Measurements from ENCODE around the gene SNX25. TPM values are rescaled to one million over a fixed set of nuclear protein-coding genes. Genes with fewer than 3 reads are reported as not detected.

The SNX25 gene
- total and polyA plus RNA-seq, 2 donors (not counting 1 experiment from before 2014, with no cell fraction given) = 12.0 to 77.6 TPM

DNA sequence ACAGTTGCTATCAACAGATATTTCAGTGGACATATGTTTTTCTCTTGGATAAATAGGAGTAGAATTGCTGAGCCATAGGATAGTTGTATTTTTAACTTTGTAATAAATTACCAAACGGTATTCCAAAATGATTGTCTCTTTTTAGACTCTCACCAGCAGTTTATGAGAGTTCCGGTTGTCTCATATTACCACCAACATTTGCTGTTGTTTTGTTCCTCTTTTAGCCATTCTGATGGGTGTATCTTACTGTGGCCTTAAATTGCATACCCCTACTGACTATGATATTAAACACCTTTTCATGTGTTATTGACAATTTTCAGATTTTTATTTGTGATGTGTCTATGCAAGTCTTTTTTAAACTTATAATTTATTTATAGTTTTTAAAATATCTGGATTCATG, 39.7 kb downstream of the SNX25 start:
- H3K4me1 Mint-ChIP-seq = peaks cover 42% of the 10 kb centered on the region
- DNase-seq (no peak), ATAC-seq (ENCODE audit: low read depth) (no peak)
- ChIA-PET POLR2A (no interaction called here), CTCF (no interaction called here)
- H3K9me3 Mint-ChIP-seq (ENCODE audit: insufficient read depth) = no peaks in the 10 kb centered on the region
- H3K36me3 ChIP-seq (replicated peaks in 1 of 2; ENCODE audit: control extremely low read depth in 1 of 2, control insufficient read depth in 1 of 2, extremely low read depth in 1 of 2, insufficient read depth in 2 of 2, low read length in 1 of 2) = peaks cover 3 to 7% of the 10 kb centered on the region in 2 experiments
- H3K27me3 Mint-ChIP-seq = no peaks in the 10 kb centered on the region
- no peak overlapping the region for H3K4me3 Mint-ChIP-seq
- peaks cover 90% of the 10 kb centered on the region for H3K79me2 ChIP-seq (ENCODE audit: control insufficient read depth, insufficient read depth, low read length)
- H3K9ac ChIP-seq (ENCODE audit: low read length) = no peak overlapping the region
- H3K9me3 ChIP-seq (ENCODE audit: control extremely low read depth in 1 of 3, control insufficient read depth in 2 of 3, insufficient read depth in 1 of 3, low read length in 2 of 3) = no peaks in the 10 kb centered on the region
- no peak for TF ChIP-seq EZH2 (IDR thresholded peaks at IDR 0.05; ENCODE audit: borderline replicate concordance, insufficient read depth, low read depth, low read length, poor library complexity, severe bottlenecking)
- TF ChIP-seq, protein P1, sequence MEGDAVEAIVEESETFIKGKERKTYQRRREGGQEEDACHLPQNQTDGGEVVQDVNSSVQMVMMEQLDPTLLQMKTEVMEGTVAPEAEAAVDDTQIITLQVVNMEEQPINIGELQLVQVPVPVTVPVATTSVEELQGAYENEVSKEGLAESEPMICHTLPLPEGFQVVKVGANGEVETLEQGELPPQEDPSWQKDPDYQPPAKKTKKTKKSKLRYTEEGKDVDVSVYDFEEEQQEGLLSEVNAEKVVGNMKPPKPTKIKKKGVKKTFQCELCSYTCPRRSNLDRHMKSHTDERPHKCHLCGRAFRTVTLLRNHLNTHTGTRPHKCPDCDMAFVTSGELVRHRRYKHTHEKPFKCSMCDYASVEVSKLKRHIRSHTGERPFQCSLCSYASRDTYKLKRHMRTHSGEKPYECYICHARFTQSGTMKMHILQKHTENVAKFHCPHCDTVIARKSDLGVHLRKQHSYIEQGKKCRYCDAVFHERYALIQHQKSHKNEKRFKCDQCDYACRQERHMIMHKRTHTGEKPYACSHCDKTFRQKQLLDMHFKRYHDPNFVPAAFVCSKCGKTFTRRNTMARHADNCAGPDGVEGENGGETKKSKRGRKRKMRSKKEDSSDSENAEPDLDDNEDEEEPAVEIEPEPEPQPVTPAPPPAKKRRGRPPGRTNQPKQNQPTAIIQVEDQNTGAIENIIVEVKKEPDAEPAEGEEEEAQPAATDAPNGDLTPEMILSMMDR (IDR thresholded peaks at IDR 0.05) = no peak
- H3K27ac Mint-ChIP-seq = no peak overlapping the region
- H2AFZ ChIP-seq (ENCODE audit: insufficient read depth, low read depth, low read length, poor library complexity, severe bottlenecking) = no peak overlapping the region
- H3K27me3 ChIP-seq (replicated peaks in 1 of 4; ENCODE audit: control extremely low read depth in 1 of 4, control insufficient read depth in 3 of 4, insufficient read depth in 4 of 4, low read length in 3 of 4) = no peaks in the 10 kb centered on the region
- no CpG with 5 or more reads among the region's 2 CpGs for WGBS (ENCODE audit: insufficient coverage)
- no peaks in the 10 kb centered on the region for H3K4me1 ChIP-seq (ENCODE audit: control insufficient read depth in 2 of 2, insufficient read depth in 2 of 2, low read length in 2 of 2)
- no peak overlapping the region for H3K4me3 ChIP-seq (ENCODE audit: control extremely low read depth in 1 of 5, extremely low read depth in 1 of 5, insufficient read depth in 1 of 5, low read depth in 2 of 5, low read length in 4 of 5)
- no peak overlapping the region for H3K4me2 ChIP-seq (replicated peaks; ENCODE audit: low read depth, low read length, poor library complexity, severe bottlenecking)
- H3K27ac ChIP-seq (ENCODE audit: low read length in 2 of 2) = no peak overlapping the region
- H4K20me1 ChIP-seq (ENCODE audit: control insufficient read depth, insufficient read depth, low read length, poor library complexity, severe bottlenecking) = peaks cover 16% of the 10 kb centered on the region
- intact Hi-C loops (cut with micrococcal nuclease) = loop anchor here (5.0 kb wide), 1 partner anchor 37 kb away; no protein-coding TSS in a partner anchor

DNA sequence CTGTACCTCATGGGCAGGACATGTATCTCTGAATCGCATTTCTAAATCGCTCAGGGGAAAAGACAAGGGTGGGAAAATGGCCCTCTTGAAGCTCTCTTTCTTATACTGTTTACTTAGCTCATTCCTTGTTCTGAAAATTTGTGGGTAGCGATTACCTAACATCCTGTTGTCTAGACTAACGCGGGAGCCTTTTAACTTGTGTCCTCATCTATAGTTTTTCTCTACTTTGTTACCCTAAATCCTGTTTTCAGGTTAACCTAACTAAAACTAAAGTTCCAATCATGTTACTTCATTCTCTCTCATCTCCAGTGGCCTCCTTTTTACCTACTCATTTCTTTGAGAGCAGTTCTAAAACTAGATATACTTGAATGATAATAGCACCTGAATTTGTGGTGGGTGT, 45.0 kb downstream of the SNX25 start:
- Mint-ChIP-seq H3K4me3 (no peak overlapping the region), H3K27ac (no peak overlapping the region), H3K27me3 (no peaks in the 10 kb centered on the region), H3K4me1 (peaks cover 49% of the 10 kb centered on the region), H3K9me3 (ENCODE audit: insufficient read depth) (no peaks in the 10 kb centered on the region)
- Histone ChIP-seq H3K27me3 (replicated peaks in 1 of 4; ENCODE audit: control extremely low read depth in 1 of 4, control insufficient read depth in 3 of 4, insufficient read depth in 4 of 4, low read length in 3 of 4) (no peaks in the 10 kb centered on the region), H4K20me1 (ENCODE audit: control insufficient read depth, insufficient read depth, low read length, poor library complexity, severe bottlenecking) (peaks cover 5% of the 10 kb centered on the region), H3K4me2 (replicated peaks; ENCODE audit: low read depth, low read length, poor library complexity, severe bottlenecking) (no peak overlapping the region), H3K9ac (ENCODE audit: low read length) (no peak overlapping the region), H3K27ac (ENCODE audit: low read length in 2 of 2) (no peak overlapping the region), H3K79me2 (ENCODE audit: control insufficient read depth, insufficient read depth, low read length) (peaks cover 78% of the 10 kb centered on the region), H3K9me3 (ENCODE audit: control extremely low read depth in 1 of 3, control insufficient read depth in 2 of 3, insufficient read depth in 1 of 3, low read length in 2 of 3) (no peaks in the 10 kb centered on the region), H2AFZ (ENCODE audit: insufficient read depth, low read depth, low read length, poor library complexity, severe bottlenecking) (no peak overlapping the region), H3K4me1 (ENCODE audit: control insufficient read depth in 2 of 2, insufficient read depth in 2 of 2, low read length in 2 of 2) (peaks cover 22 to 27% of the 10 kb centered on the region in 2 donors), H3K4me3 (ENCODE audit: control extremely low read depth in 1 of 5, extremely low read depth in 1 of 5, insufficient read depth in 1 of 5, low read depth in 2 of 5, low read length in 4 of 5) (no peak overlapping the region), H3K36me3 (replicated peaks in 1 of 2; ENCODE audit: control extremely low read depth in 1 of 2, control insufficient read depth in 1 of 2, extremely low read depth in 1 of 2, insufficient read depth in 2 of 2, low read length in 1 of 2) (peaks cover 3 to 14% of the 10 kb centered on the region in 2 experiments)
- POLR2A ChIA-PET = no interaction called here
- TF ChIP-seq, protein P1 (IDR thresholded peaks at IDR 0.05) = no peak
- TF ChIP-seq EZH2 (IDR thresholded peaks at IDR 0.05; ENCODE audit: borderline replicate concordance, insufficient read depth, low read depth, low read length, poor library complexity, severe bottlenecking) = no peak
- DNase-seq (no peak), ATAC-seq (ENCODE audit: low read depth) (no peak)
- WGBS (ENCODE audit: insufficient coverage) = no CpG with 5 or more reads among the region's 5 CpGs
- intact Hi-C loops (cut with micrococcal nuclease) = no loop called here
- CTCF ChIA-PET = interaction anchor here (0.7 to 1.0 kb wide), 2 partner anchors 19 to 28 kb away, joined by 3 read pairs; no protein-coding TSS in a partner anchor

Data from B cell (primary cell).